ENCODE results near the gene PDLIM4. TPM values are rescaled to one million over a fixed set of nuclear protein-coding genes. Genes with fewer than 3 reads are reported as not detected.

Gene PDLIM4
- polyA plus RNA-seq, 1 donor (not counting 4 experiments of a cell fraction or from before 2014, with no cell fraction given), result 38.3 TPM

DNA sequence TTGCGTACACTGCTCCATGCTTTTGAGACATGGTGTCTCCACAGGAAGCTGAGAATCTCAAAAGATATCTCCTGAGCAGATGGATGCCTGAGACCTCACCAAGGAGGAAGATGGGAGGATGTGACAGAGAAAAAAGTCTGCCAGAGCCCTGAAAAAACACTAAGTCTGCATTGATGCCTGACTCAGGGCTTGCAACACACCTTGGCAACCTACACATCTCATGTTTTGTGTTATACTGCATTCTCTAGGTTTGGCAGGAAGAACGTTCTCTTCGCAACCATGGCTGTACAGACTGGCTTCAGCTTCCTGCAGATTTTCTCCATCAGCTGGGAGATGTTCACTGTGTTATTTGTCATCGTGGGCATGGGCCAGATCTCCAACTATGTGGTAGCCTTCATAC is 55.9 kb downstream of the PDLIM4 start:
- Histone ChIP-seq H3K27me3 (ENCODE audit: control insufficient read depth, extremely low read depth, insufficient read depth, low read length) (no peaks in the 10 kb centered on the region), H3K36me3 (ENCODE audit: control insufficient read depth in 2 of 2, extremely low read depth in 1 of 2, insufficient read depth in 2 of 2, low read length in 2 of 2) (peaks cover 4 to 9% of the 10 kb centered on the region in 2 experiments), H2AFZ (ENCODE audit: control insufficient read depth, low read length) (no peak overlapping the region), H3K9me1 (ENCODE audit: control insufficient read depth, extremely low read depth, insufficient read depth, low read length) (no peaks in the 10 kb centered on the region), H3K9ac (ENCODE audit: control insufficient read depth, extremely low read depth, insufficient read depth, low read length) (no peak overlapping the region), H3K9me3 (ENCODE audit: control insufficient read depth, low read depth, low read length) (no peaks in the 10 kb centered on the region), H3K4me1 (ENCODE audit: control insufficient read depth, extremely low read depth, insufficient read depth, low read length) (no peaks in the 10 kb centered on the region), H3K4me3 (ENCODE audit: control insufficient read depth in 2 of 3, extremely low read depth in 1 of 3, insufficient read depth in 2 of 3, low read depth in 1 of 3, low read length in 3 of 3) (no peak overlapping the region), H3K27ac (ENCODE audit: control insufficient read depth, insufficient read depth, low read length) (no peak overlapping the region), H4K20me1 (ENCODE audit: control insufficient read depth, extremely low read depth, insufficient read depth, low read length) (no peaks in the 10 kb centered on the region), H3K79me2 (ENCODE audit: control insufficient read depth, insufficient read depth, low read length) (no peaks in the 10 kb centered on the region), H3K4me2 (ENCODE audit: control insufficient read depth, extremely low read depth, insufficient read depth, low read depth, low read length) (no peak overlapping the region)
- no peak for TF ChIP-seq EZH2 (IDR thresholded peaks at IDR 0.05; ENCODE audit: low read length)
- TF ChIP-seq, protein P1, sequence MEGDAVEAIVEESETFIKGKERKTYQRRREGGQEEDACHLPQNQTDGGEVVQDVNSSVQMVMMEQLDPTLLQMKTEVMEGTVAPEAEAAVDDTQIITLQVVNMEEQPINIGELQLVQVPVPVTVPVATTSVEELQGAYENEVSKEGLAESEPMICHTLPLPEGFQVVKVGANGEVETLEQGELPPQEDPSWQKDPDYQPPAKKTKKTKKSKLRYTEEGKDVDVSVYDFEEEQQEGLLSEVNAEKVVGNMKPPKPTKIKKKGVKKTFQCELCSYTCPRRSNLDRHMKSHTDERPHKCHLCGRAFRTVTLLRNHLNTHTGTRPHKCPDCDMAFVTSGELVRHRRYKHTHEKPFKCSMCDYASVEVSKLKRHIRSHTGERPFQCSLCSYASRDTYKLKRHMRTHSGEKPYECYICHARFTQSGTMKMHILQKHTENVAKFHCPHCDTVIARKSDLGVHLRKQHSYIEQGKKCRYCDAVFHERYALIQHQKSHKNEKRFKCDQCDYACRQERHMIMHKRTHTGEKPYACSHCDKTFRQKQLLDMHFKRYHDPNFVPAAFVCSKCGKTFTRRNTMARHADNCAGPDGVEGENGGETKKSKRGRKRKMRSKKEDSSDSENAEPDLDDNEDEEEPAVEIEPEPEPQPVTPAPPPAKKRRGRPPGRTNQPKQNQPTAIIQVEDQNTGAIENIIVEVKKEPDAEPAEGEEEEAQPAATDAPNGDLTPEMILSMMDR (optimal IDR thresholded peaks at IDR 0.05 in 1 of 3, IDR thresholded peaks at IDR 0.05 in 1 of 3, conservative IDR thresholded peaks at IDR 0.05 in 1 of 3; ENCODE audit: extremely low read depth in 1 of 3, insufficient read depth in 2 of 3, low read length in 3 of 3), result no peak
- no peak for FAIRE-seq
- DNase-seq (ENCODE audit: low read depth, low spot score), result no peak
- dilution Hi-C loops (cut with MboI; ENCODE audit: extremely low pct_ligation_motif_present, low sequenced_read_pairs), result no loop called here

- H3K4me2 ChIP-seq (ENCODE audit: control insufficient read depth, extremely low read depth, insufficient read depth, low read depth, low read length), result no peak overlapping the region
- no peaks in the 10 kb centered on the region for H3K27me3 ChIP-seq (ENCODE audit: control insufficient read depth, extremely low read depth, insufficient read depth, low read length)
Measured at GRCh38 chr5:132313961-132314432, 56.5 kb downstream of the PDLIM4 start.

More at GRCh38 chr5:132313961-132314432, 56.5 kb downstream of the PDLIM4 start:
- H3K36me3 ChIP-seq (ENCODE audit: control insufficient read depth in 2 of 2, extremely low read depth in 1 of 2, insufficient read depth in 2 of 2, low read length in 2 of 2), result peaks cover 4 to 10% of the 10 kb centered on the region in 2 experiments
- H2AFZ ChIP-seq (ENCODE audit: control insufficient read depth, low read length), result no peak overlapping the region
- H3K4me3 ChIP-seq (ENCODE audit: control insufficient read depth in 2 of 3, extremely low read depth in 1 of 3, insufficient read depth in 2 of 3, low read depth in 1 of 3, low read length in 3 of 3), result no peak overlapping the region
- dilution Hi-C loops (cut with MboI; ENCODE audit: extremely low pct_ligation_motif_present, low sequenced_read_pairs), result no loop called here
- peaks cover 6% of the 10 kb centered on the region for H3K4me1 ChIP-seq (ENCODE audit: control insufficient read depth, extremely low read depth, insufficient read depth, low read length)
- H3K9me1 ChIP-seq (ENCODE audit: control insufficient read depth, extremely low read depth, insufficient read depth, low read length), result no peaks in the 10 kb centered on the region
- H3K9ac ChIP-seq (ENCODE audit: control insufficient read depth, extremely low read depth, insufficient read depth, low read length), result no peak overlapping the region
- H4K20me1 ChIP-seq (ENCODE audit: control insufficient read depth, extremely low read depth, insufficient read depth, low read length), result no peaks in the 10 kb centered on the region
- H3K9me3 ChIP-seq (ENCODE audit: control insufficient read depth, low read depth, low read length), result no peaks in the 10 kb centered on the region
- no peak overlapping the region for H3K27ac ChIP-seq (ENCODE audit: control insufficient read depth, insufficient read depth, low read length)
- TF ChIP-seq EZH2 (IDR thresholded peaks at IDR 0.05; ENCODE audit: low read length), result no peak
- TF ChIP-seq, protein P1 (optimal IDR thresholded peaks at IDR 0.05 in 1 of 3, IDR thresholded peaks at IDR 0.05 in 1 of 3, conservative IDR thresholded peaks at IDR 0.05 in 1 of 3; ENCODE audit: extremely low read depth in 1 of 3, insufficient read depth in 2 of 3, low read length in 3 of 3), result no peak
- DNase-seq (ENCODE audit: low read depth, low spot score), result no peak
- no peak for FAIRE-seq
- no peaks in the 10 kb centered on the region for H3K79me2 ChIP-seq (ENCODE audit: control insufficient read depth, insufficient read depth, low read length)

All from keratinocyte (primary cell).